ENCODE measurements around the gene CLEC3B.

The CLEC3B gene

GRCh38 chr3:45029216-45029615, 3.1 kb downstream of the CLEC3B start:
- no peak overlapping the region for H3K4me3 ChIP-seq (ENCODE audit: low read depth, low read length)
- no peak for DNase-seq (ENCODE audit: low read depth, low spot score)
- TF ChIP-seq, protein P1, sequence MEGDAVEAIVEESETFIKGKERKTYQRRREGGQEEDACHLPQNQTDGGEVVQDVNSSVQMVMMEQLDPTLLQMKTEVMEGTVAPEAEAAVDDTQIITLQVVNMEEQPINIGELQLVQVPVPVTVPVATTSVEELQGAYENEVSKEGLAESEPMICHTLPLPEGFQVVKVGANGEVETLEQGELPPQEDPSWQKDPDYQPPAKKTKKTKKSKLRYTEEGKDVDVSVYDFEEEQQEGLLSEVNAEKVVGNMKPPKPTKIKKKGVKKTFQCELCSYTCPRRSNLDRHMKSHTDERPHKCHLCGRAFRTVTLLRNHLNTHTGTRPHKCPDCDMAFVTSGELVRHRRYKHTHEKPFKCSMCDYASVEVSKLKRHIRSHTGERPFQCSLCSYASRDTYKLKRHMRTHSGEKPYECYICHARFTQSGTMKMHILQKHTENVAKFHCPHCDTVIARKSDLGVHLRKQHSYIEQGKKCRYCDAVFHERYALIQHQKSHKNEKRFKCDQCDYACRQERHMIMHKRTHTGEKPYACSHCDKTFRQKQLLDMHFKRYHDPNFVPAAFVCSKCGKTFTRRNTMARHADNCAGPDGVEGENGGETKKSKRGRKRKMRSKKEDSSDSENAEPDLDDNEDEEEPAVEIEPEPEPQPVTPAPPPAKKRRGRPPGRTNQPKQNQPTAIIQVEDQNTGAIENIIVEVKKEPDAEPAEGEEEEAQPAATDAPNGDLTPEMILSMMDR (IDR thresholded peaks at IDR 0.05; ENCODE audit: low read depth, low read length), result no peak
- in situ Hi-C loops (cut with HindIII; ENCODE audit: low sequenced_read_pairs), result loop anchor here (25.0 kb wide), 1 partner anchor 483 kb away; no protein-coding TSS in a partner anchor

DNA sequence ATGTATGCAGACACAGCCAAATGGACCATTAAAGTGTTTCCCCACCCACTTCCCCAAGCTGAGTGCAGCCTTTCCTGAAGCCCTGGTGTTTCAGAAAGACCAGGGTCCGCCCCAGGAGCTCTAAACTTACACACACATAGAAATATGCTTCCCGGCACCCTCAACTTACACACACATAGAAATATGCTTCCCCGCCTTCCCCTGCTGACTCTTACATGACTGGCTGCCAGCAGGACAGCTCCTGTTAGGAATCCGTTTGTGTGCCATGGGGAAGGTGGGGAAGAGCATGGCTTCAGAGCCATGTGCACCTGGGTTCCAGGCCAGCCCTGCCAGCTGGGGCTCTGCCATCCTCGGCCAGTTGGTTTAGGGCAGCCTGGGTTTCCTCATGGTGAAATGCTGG, 3.6 kb downstream of the CLEC3B start:
- peak; percentile 82 for DNase-seq (ENCODE audit: low read depth, low spot score)
- TF ChIP-seq, protein P1 (IDR thresholded peaks at IDR 0.05; ENCODE audit: low read depth, low read length), result no peak
- in situ Hi-C loops (cut with HindIII; ENCODE audit: low sequenced_read_pairs), result loop anchor here (25.0 kb wide), 1 partner anchor 483 kb away; no protein-coding TSS in a partner anchor
- no peak overlapping the region for H3K4me3 ChIP-seq (ENCODE audit: low read depth, low read length)

- DNase-seq (ENCODE audit: low read depth, low spot score), result no peak
- in situ Hi-C loops (cut with HindIII; ENCODE audit: low sequenced_read_pairs), result loop anchor here (25.0 kb wide), 1 partner anchor 481 kb away; no protein-coding TSS in a partner anchor
- no peak overlapping the region for H3K4me3 ChIP-seq (ENCODE audit: low read depth, low read length)
- TF ChIP-seq, protein P1 (IDR thresholded peaks at IDR 0.05; ENCODE audit: low read depth, low read length), result no peak
These were observed 5.4 kb downstream of the CLEC3B start for GRCh38 chr3:45031531-45031930.

DNA sequence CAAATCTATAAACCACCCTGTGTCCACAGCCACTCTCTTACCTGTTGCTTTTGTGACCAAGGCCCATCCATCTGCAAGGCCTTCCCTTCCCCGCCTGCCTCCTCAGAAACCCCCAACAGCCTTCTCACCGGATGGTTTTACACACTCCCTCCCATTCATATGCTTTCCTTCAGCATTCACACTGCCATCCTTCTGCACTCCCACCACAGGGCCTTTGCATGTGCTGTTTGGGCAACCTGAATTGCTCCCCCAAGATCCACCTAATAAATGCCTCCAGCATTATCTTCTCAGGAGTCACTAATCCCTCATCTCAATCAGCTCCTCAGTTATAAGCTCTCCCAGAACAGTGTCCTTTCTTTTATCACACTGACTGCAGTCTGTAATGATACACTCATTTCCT, 6.0 kb downstream of the CLEC3B start:
- in situ Hi-C loops (cut with HindIII; ENCODE audit: low sequenced_read_pairs), result loop anchor here (25.0 kb wide), 1 partner anchor 480 kb away; no protein-coding TSS in a partner anchor
- TF ChIP-seq, protein P1 (IDR thresholded peaks at IDR 0.05; ENCODE audit: low read depth, low read length), result no peak
- no peak for DNase-seq (ENCODE audit: low read depth, low spot score)
- no peak overlapping the region for H3K4me3 ChIP-seq (ENCODE audit: low read depth, low read length)

DNA sequence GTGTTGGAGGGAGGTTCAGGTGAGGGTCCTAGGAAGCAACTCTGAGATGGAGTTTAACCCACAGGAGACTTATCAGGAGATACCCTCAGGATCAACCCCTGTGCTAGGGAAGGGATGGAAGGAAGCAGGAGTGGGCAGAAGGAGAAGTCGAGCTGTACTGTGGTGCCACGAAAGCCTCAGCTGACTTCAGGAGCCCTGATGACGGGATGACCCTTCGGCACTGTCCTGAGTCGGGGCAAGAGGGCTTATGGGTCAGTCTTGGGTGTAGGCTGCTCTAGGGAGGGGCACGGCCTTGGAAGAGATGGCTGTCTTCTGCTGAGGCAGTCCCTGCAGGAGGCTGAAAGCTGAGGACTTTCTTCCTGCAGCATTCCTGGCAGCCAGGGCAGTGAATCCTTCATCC, 7.7 kb downstream of the CLEC3B start:
- DNase-seq (ENCODE audit: low read depth, low spot score), result no peak
- TF ChIP-seq, protein P1 (IDR thresholded peaks at IDR 0.05; ENCODE audit: low read depth, low read length), result no peak
- no peak overlapping the region for H3K4me3 ChIP-seq (ENCODE audit: low read depth, low read length)
- in situ Hi-C loops (cut with HindIII; ENCODE audit: low sequenced_read_pairs), result loop anchor here (25.0 kb wide), 1 partner anchor 479 kb away; no protein-coding TSS in a partner anchor

- no peak overlapping the region for H3K4me3 ChIP-seq (ENCODE audit: low read depth, low read length)
- no peak for DNase-seq (ENCODE audit: low read depth, low spot score)
- in situ Hi-C loops (cut with HindIII; ENCODE audit: low sequenced_read_pairs), result loop anchor here (25.0 kb wide), 1 partner anchor 478 kb away; no protein-coding TSS in a partner anchor
- TF ChIP-seq, protein P1 (IDR thresholded peaks at IDR 0.05; ENCODE audit: low read depth, low read length), result no peak
These were observed 8.6 kb downstream of the CLEC3B start for GRCh38 chr3:45034612-45035252.

Data from astrocyte of the spinal cord (primary cell).